ENCODE data around the gene P2RY14. TPM values are rescaled to one million over a fixed set of nuclear protein-coding genes. Genes with fewer than 3 reads are reported as not detected.
"Not testable (repeated sequence)": the region's sequence is repeated elsewhere in the genome, so short reads cannot be mapped to it uniquely, and the experiment has no call there.

Gene P2RY14
- polyA plus RNA-seq, 3 donors = 0.39 to 0.85 (median 0.50) TPM

- DNase-seq (ENCODE audit: extremely low read depth in 1 of 11, low read depth in 9 of 11, low spot score in 4 of 11) = no peak
Observed at GRCh38 chr3:151200586-151200985, 77.8 kb downstream of the P2RY14 start.

DNA sequence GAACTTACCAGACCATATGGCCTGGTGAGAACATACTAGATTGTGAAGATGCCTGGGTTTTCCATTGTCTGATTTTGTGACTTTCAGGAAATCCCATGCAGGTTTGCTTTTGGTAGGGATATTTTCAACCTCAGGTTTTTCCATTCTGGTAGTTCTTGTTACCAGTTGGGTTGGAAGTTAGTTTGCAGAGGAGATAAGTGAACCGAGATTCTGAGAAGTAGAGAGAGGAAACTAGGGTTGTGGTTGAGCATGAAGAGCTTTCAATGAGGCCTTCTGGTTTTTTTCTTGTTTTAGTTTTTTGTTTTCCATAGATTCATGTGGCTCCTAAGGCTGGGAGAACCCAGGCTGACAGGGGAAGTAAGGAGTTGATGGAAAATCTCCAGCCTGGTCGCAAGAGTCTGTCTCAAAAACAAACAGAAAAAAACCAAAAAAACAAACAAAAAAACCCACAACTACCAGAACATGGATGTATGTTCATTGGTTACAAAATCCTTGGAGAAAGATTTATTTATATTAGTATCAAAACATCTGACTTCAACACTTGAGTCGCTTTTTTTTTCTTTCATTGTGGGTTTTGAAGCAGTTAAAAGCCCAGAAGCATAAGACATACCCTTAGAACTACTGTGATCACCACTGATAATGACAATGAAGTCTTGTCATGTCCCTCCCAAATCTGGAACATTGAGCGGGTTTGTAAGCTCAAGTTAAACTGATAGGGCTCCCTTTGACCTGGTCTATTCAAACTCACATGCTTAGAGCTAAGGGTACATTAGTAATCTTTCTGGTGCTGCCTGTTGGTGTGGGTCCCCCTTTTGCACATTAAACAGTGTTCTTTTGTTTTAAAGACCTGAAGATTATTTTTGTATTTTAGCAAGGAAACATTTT lies 78.5 kb downstream of the P2RY14 start:
- DNase-seq (ENCODE audit: extremely low read depth in 1 of 11, low read depth in 9 of 11, low spot score in 4 of 11) = no peak

DNA sequence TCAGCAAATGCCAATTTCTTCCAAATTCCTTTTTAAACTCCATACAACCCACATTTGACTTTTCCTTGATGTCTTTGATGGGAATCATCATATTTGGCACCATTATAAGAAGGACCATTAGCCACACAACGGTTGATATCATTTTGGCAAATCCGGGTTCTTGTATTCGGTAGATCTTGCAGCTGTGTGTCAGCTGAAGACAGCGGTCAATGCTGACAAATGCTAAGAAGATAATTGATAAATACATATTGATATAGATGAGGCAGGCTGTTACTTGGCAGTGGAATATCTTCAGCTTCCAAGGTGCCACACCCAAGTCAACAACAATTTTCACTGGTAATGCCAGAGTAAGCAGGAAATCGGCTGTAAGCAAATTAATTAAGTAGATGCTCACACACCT lies 79.5 kb downstream of the P2RY14 start:
- no peak for DNase-seq (ENCODE audit: extremely low read depth in 1 of 11, low read depth in 9 of 11, low spot score in 4 of 11)

- DNase-seq (ENCODE audit: extremely low read depth in 1 of 11, low read depth in 9 of 11, low spot score in 4 of 11) = no peak
Observed at GRCh38 chr3:151197981-151198767, 80.2 kb downstream of the P2RY14 start.

DNA sequence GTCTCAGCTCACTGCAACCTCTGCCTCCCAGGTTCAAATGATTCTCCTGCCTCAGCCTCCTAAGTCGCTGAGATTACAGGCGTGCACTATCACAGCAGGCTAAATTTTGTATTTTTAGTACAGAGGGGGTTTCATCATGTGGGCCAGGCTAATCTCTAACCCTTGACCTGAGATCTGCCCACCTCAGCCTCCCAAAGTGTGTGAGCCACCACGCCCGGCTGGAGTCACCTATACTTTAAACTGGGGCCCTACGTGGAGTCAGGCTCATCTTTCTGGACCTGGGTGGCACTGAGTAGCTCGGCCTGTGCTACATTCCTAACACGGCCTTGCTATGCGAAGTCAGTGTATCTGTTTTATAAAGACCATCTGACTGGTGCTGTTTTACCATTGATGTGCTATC lies 81.1 kb downstream of the P2RY14 start:
- DNase-seq (ENCODE audit: extremely low read depth in 1 of 11, low read depth in 9 of 11, low spot score in 4 of 11) = no peak

- no peak for DNase-seq (ENCODE audit: extremely low read depth in 1 of 11, low read depth in 9 of 11, low spot score in 4 of 11)
Observed at GRCh38 chr3:151196434-151196833, 81.9 kb downstream of the P2RY14 start.

DNA sequence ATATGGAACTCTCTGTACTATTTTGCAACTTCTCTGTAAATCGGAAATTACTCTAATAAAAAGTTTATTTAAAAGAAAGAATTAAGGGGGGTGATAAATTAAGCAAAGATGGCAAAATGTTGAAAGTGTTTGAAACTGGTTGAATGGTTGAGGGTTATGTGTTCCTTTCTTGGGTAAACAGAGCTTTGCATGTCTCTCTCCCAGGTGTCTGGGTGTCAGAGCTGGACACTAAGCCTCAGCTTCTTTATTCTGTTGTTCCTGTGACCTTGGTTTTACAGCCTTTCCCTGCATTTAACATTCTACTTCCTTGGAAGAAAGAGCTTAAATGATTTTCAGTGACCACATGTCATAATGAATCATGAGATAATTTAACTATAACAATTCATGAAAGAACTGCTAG lies 82.5 kb downstream of the P2RY14 start:
- DNase-seq (ENCODE audit: extremely low read depth in 1 of 11, low read depth in 9 of 11, low spot score in 4 of 11) = no peak

- no peak for DNase-seq (ENCODE audit: extremely low read depth in 1 of 11, low read depth in 9 of 11, low spot score in 4 of 11)
Observed at GRCh38 chr3:151192545-151192944, 85.8 kb downstream of the P2RY14 start.

DNA sequence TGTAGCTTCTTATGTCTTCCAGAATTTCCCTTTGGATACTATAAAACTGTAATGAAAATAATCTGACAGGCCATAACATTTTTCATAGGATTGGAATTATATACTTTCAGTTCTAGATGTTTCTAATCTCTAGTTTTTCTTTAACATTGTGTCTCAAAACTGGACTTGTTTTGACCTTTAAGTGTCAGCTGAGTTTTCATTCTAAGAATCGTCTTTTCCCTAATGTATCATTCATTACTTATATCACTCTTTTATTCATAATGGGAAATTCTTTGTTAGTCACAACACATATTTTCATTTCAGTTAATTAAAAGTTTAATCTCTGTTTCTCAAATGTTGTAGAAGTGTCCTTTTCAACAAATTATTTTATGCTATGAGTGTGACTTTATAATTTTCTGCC lies 87.2 kb downstream of the P2RY14 start:
- no peak for DNase-seq (ENCODE audit: extremely low read depth in 1 of 11, low read depth in 9 of 11, low spot score in 4 of 11)

- DNase-seq (ENCODE audit: extremely low read depth in 1 of 11, low read depth in 9 of 11, low spot score in 4 of 11) = no peak
Observed at GRCh38 chr3:151183265-151183671, 95.1 kb downstream of the P2RY14 start.

DNA sequence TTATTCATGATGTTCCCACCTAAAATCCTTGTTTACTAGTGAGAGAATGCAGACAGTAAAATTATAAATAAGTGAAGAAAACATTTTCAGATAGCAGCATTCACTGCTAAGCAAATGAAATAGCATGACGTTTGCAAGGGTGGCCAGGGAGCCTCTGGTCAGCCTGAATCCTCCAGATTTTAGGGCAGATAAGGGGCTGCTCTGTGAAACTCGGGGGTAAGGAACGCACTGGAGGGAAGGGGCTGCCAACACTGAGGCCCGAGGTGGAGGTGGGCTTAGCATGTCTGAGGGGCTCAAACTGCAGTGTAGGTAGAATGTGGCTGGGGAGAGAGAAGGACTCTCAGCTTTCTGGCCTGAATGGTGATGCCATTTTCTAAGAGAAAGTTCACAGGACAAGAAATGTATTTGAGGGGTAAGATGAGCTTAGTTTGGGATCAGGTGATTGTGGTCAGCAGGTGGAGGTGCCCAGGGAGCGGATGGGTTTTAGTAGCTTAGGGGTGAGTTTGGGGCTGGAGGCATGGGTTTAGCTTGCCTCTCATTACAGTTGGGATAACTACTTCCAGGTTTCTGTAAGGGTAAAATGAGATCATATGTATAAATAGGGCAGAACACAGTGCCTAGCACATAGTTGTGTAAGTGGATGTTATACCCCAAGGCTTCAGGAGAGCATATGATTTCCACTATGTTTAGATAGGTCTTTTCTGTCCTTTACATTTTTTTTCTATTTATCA lies 95.8 kb downstream of the P2RY14 start:
- no peak for DNase-seq (ENCODE audit: extremely low read depth in 1 of 11, low read depth in 9 of 11, low spot score in 4 of 11)

DNA sequence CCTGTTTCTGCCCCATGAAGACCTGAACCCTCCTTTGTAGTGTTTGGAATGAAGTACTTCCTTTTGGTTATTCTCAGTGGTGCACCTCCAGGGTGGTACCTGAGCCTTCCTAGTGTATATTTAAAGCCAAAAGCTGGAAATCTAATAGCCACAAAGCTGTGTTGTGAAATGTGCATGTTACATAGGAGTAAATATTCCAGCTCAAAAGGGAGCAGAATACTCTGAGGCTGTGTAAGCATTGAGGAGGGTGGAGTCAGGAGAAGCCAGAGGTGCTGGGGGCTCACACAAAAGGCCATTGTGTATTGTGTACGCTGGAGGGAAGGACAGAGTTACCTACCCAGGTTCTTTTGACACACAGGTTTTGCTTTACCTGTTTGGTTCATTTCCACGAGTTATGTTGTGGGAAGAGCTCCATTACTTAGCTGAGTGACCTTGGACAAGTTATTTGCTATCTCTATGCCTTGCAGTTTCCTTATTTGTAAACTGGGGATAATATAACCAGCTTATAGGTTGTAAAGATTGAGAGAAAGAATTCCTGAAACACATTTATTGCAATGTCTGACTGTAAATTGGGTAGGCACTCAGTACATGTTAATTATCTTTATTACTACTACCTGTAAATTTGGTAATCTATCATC lies 100.0 kb downstream of the P2RY14 start:
- no peak for DNase-seq (ENCODE audit: extremely low read depth in 1 of 11, low read depth in 9 of 11, low spot score in 4 of 11)

DNA sequence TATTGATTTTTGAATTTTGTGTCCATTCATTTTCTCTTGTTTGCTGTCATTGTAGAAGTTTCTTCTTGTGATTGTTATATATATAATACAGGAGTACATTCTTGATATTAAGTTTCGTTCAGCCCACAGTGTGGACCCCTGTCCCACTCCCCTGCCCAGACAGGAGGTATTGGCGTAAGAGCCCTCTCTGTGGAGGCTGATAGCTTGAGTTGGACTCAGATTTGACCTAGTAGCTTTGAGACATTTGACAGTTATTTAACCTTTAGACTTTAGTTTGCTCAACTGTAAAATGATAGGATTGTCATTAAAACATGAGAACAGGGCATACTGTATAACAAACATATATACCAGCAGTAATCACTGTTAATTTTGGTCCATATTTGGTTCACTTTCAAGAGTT lies 102.4 kb downstream of the P2RY14 start:
- DNase-seq (ENCODE audit: extremely low read depth in 1 of 11, low read depth in 9 of 11, low spot score in 4 of 11) = no peak

DNA sequence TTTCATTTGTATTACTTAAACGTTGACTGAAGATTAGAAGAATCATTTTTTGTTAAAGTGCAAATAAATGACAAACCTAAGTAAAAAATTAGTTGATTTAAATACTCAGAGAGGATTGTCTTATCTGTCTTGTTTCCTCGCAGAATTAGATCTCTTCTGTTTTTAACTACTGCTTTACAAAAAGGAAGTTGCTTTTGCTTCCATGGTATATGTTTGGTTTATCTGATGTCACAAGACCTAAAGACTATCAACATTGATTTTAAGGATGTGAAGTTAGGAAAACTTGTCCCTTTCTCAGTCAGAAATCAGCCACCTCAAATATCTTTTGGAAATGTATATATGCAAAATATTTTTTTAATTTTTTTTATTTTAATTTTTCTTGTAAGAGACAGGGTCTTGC lies 104.0 kb downstream of the P2RY14 start:
- DNase-seq (ENCODE audit: extremely low read depth in 1 of 11, low read depth in 9 of 11, low spot score in 4 of 11) = no peak

DNA sequence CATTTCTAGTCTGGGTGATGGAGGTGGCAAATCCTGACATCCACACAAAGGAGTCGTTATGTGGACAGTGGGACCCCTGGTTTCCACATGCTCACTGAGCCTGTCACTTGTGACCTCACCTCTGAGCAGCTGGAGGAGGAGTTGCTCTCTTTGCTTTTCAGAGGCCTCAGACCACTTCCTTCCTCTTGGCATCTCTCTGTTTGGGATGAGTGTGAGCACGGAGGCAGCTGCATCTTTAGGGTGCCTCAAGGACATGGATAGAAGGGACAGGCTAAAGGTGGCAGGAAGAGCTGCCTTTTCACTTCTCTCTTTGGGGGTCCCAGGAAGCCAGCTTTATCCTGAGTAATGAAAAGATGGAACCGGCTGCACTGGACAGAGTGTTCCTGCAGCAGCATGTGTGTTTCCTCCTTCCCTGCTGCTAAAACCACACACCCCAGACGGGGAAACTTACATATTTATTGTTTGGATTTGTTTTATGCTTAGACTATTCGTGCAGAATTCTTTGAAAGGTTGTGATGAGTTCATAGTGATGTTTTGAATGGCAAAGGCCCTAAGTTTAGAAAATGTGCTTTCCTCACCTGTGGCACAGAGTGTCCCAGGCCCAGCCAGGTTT lies 107.1 kb downstream of the P2RY14 start:
- no peak for DNase-seq (ENCODE audit: extremely low read depth in 1 of 11, low read depth in 9 of 11, low spot score in 4 of 11)

DNA sequence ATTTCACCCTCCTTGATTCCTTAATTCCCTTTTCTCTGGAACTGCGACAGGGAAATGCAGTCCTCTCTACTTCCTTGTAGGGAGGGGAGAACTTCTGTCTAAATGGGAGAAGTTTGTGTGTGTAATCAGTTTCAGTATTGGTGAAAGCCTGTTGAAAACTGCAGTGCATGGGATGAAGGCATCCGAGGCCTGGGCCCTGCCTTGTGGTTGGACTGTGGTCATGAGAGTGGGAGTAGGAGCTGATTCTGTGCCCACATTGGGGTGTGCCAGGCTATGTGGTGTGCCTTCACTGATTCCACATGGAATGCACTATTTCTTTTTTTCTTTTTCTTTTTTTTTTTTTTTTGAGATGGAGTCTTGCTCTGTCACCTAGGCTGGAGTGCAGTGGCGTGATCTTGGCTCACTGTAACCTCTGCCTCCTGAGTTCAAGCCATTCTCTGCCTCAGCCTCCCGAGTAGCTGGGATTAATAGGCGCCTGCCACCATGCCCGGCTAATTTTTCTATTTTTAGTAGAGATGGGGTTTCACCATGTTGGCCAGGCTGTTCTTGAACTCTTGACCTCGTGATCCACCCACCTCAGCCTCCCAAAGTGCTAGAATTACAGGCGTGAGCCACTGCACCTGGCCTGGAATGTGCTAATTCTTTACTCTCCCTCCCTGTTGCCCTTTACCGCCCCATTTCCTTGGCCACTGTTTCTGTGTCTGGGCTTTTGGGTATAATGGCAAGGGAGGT lies 108.2 kb downstream of the P2RY14 start:
- DNase-seq (ENCODE audit: extremely low read depth in 1 of 11, low read depth in 9 of 11, low spot score in 4 of 11) = not testable (repeated sequence)

DNA sequence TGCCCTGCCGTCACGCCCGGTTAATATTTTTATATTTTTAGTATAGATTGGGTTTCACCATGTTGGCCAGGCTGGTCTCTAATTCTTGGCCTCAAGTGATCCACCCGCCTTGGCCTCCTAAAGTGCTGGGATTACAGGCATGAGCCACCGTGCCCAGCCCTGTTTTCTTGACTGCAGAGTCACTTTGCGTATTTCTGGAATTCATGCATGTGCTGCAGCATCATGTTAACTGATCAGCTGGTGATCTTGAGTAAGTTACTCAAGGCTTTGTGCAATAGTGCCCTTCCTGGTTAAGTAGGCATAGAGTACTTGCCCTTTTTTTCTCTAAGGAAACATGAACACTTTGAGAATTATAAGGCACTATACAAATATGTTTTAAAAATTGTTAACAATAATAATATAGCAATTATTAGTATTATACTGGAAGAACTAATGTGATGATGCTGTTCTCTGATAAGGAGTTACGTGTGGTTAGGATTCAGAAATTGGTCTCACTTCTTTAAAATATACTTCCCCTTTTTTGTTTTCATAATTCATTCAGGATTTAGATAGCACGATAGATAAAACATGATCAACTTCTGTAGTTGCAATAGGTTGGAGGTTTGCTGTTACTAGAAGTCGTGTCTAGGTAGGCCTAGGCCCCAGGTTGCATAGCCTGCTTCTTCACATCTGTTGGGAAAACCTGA lies 108.9 kb downstream of the P2RY14 start:
- DNase-seq (ENCODE audit: extremely low read depth in 1 of 11, low read depth in 9 of 11, low spot score in 4 of 11) = no peak

All from renal cortex interstitium (tissue), 11 donors.